Measurements from ENCODE around the gene LILRA5. TPM values are rescaled to one million over a fixed set of nuclear protein-coding genes. Genes with fewer than 3 reads are reported as not detected.

Gene LILRA5
- total RNA-seq, 1 donor from 2014 or later = not detected

DNA sequence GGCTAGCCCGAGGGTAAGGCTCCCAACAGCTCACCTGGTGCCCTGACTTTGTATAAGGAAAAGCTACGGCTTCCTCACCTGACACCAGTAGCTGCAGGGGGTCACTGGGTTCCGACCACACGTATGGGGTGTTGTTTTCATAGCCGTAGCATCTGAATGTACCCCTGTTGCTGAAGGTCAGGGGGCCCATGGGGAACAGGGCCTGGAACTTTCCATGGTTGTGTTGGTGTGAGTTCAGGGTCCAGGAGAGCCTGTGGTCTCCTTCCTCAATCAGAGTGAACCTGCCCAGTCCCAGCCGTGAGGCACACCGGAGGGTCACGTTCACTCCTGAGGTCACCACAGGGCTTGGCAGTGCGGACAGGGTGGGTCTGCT is 24.9 kb upstream of the LILRA5 start:
- Mint-ChIP-seq H3K27me3 (ENCODE audit: unreplicated experiment) (no peaks in the 10 kb centered on the region), H3K36me3 (ENCODE audit: unreplicated experiment) (peaks cover 4% of the 10 kb centered on the region), H3K27ac (ENCODE audit: unreplicated experiment) (no peak overlapping the region), H3K4me3 (ENCODE audit: unreplicated experiment) (no peak overlapping the region), H3K4me1 (ENCODE audit: low read depth, unreplicated experiment) (peaks cover 12% of the 10 kb centered on the region), H3K9me3 (ENCODE audit: unreplicated experiment) (no peaks in the 10 kb centered on the region)
- TF ChIP-seq, protein P1, sequence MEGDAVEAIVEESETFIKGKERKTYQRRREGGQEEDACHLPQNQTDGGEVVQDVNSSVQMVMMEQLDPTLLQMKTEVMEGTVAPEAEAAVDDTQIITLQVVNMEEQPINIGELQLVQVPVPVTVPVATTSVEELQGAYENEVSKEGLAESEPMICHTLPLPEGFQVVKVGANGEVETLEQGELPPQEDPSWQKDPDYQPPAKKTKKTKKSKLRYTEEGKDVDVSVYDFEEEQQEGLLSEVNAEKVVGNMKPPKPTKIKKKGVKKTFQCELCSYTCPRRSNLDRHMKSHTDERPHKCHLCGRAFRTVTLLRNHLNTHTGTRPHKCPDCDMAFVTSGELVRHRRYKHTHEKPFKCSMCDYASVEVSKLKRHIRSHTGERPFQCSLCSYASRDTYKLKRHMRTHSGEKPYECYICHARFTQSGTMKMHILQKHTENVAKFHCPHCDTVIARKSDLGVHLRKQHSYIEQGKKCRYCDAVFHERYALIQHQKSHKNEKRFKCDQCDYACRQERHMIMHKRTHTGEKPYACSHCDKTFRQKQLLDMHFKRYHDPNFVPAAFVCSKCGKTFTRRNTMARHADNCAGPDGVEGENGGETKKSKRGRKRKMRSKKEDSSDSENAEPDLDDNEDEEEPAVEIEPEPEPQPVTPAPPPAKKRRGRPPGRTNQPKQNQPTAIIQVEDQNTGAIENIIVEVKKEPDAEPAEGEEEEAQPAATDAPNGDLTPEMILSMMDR (IDR thresholded peaks at IDR 0.05; ENCODE audit: partially characterized antibody, unreplicated experiment) = no peak
- no peak for DNase-seq

DNA sequence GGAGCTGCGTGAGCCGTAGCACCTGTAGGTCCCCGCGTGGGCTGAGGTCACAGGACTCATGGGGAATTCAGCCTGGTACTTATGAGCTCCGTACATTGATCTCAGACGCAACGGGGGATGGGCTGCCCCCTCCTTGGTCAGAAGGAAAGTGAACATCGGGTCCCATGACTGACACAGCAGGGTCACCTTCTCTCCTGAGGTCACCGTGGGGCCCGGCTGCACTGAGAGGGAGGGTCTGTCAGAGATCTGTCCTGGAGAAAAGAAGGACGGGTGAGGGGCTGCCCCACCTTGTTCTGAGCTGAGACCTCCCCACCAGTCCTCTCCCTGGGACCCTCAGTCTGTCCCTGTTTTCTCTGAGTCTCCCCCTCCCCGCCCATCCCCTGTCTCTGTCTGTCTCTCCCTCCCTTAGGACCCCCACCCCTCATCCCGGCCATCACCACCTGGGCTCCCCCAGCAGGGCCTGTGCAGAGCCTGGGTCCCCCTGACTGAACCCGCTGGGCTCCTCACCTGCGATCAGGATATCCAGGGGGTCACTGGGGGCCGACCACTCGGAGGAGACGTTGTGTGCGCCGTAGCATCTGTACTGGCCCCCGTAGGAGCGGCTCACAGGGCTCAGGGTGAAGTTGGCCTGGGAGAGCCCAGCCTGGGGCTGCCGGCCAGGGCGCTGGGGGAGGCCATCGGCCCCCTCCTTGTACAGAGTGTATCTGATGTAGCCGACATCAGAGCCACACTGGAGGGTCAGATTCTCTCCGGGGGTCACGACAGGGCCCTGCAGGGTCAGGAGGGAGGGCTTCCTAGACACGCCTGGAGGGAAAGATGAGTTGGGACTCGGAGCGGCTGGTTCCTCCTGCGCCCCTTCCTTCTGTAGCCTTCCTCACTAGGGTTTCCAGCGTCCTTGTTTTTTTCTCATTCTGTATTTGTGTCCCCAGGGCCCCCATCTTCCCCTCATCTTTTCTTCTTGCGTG is 24.2 kb upstream of the LILRA5 start:
- Mint-ChIP-seq H3K36me3 (ENCODE audit: unreplicated experiment) (peaks cover 4% of the 10 kb centered on the region), H3K27me3 (ENCODE audit: unreplicated experiment) (no peaks in the 10 kb centered on the region), H3K9me3 (ENCODE audit: unreplicated experiment) (no peaks in the 10 kb centered on the region), H3K4me3 (ENCODE audit: unreplicated experiment) (no peak overlapping the region), H3K27ac (ENCODE audit: unreplicated experiment) (no peak overlapping the region), H3K4me1 (ENCODE audit: low read depth, unreplicated experiment) (peaks cover 12% of the 10 kb centered on the region)
- no peak for DNase-seq
- TF ChIP-seq, protein P1 (IDR thresholded peaks at IDR 0.05; ENCODE audit: partially characterized antibody, unreplicated experiment) = no peak

DNA sequence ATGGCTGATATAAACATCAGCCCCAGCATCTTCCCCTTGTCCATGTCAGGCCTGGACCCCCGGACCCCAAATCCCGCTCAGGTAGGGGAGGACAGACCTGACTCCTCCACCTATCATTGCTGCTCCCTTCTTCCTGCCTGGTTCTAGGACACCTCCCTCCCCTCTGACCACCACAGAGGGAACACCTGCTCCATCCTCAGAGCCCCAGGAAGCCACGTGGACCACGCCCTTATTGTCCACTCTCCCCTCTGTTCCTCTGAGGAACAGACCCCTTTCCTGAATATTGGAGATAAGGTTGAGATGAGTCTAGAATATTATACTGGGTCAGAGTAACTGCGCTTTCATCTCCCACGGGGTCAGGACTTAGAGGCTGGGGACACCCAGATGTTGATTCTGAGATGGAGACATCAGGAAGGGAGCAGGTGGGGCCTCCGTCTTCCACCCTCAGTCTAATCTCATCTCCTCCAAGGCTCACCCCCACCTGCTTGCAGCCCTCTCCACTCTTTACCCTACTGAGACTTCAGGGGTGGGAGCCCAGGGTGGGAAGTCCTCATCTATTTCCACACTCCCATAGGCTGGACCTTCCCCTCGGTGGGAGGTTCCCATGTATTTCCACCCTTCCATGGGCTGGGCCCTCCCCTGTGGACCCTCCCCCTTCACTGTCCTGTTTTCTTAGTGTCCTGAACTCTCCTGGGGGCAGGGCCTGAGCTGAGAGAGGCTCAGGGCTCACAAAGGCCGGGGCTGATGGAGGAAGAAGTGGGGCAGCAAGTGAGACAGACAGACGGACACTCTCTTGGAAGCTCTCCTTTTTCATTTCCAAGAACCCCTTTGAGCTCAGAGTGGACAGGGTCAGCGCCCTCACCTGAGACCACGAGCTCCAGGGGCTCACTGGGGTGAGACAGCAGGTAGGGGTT is 23.3 kb upstream of the LILRA5 start:
- no peak overlapping the region for H3K27ac Mint-ChIP-seq (ENCODE audit: unreplicated experiment)
- no peaks in the 10 kb centered on the region for H3K27me3 Mint-ChIP-seq (ENCODE audit: unreplicated experiment)
- peaks cover 9% of the 10 kb centered on the region for H3K4me1 Mint-ChIP-seq (ENCODE audit: low read depth, unreplicated experiment)
- TF ChIP-seq, protein P1 (IDR thresholded peaks at IDR 0.05; ENCODE audit: partially characterized antibody, unreplicated experiment) = no peak
- peaks cover 4% of the 10 kb centered on the region for H3K36me3 Mint-ChIP-seq (ENCODE audit: unreplicated experiment)
- no peak for DNase-seq
- H3K9me3 Mint-ChIP-seq (ENCODE audit: unreplicated experiment) = no peaks in the 10 kb centered on the region
- H3K4me3 Mint-ChIP-seq (ENCODE audit: unreplicated experiment) = no peak overlapping the region

DNA sequence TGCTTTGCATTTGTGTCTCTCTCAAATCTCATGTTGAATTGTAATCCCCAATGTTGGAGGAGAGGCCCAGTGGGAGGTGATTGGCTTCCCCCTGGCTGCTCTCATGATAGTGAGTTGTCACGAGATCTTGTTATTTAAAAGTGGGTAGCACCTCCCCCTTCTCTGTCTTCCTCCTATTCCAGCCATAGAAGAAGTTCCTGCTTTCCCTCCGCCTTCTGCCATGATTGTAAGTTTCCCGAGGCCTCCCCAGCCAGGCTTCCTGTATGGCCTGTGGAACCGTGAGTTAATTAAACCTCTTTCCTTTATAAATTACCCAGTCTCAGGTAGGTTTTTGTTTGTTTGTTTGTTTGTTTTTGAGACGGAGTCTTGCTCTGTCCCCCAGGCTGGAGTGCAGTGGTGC is 22.2 kb upstream of the LILRA5 start:
- DNase-seq = no peak
- no peaks in the 10 kb centered on the region for H3K9me3 Mint-ChIP-seq (ENCODE audit: unreplicated experiment)
- H3K27ac Mint-ChIP-seq (ENCODE audit: unreplicated experiment) = no peak overlapping the region
- no peaks in the 10 kb centered on the region for H3K27me3 Mint-ChIP-seq (ENCODE audit: unreplicated experiment)
- H3K36me3 Mint-ChIP-seq (ENCODE audit: unreplicated experiment) = peaks cover 4% of the 10 kb centered on the region
- H3K4me3 Mint-ChIP-seq (ENCODE audit: unreplicated experiment) = no peak overlapping the region
- peaks cover 7% of the 10 kb centered on the region for H3K4me1 Mint-ChIP-seq (ENCODE audit: low read depth, unreplicated experiment)
- TF ChIP-seq, protein P1 (IDR thresholded peaks at IDR 0.05; ENCODE audit: partially characterized antibody, unreplicated experiment) = no peak

Measured in glutamatergic neuron (in vitro differentiated cells).